Esophagus squamous epithelium (tissue), 4 donors: ENCODE measurements around the gene CHST7.

Experiments
- CTCF ChIP-seq, 6 experiments: fragments of 450-650 bp in 4 of 6; fragments of 200-600 bp in 2 of 6; sonication (generic) in 2 of 6; IDR thresholded peaks; one replicate each; pipeline ENCODE4 v1.5.1; 2016 to 2019; ENCODE audit warnings: antibody characterized with exemption in 6 of 6, mild to moderate bottlenecking in 4 of 6, moderate library complexity in 4 of 6
- POLR2A ChIP-seq, 4 donors: fragments of 450-650 bp; IDR thresholded peaks; one replicate each; pipeline ENCODE4 v1.6.1; 2017; ENCODE audit warnings: antibody characterized with exemption in 4 of 4, mild to moderate bottlenecking in 4 of 4, moderate library complexity in 3 of 4

- no peak for TF ChIP-seq POLR2A (IDR thresholded peaks at IDR 0.05)
- TF ChIP-seq CTCF (IDR thresholded peaks at IDR 0.05): no peak
These were observed 2.0 kb downstream of the CHST7 start for GRCh38 chrX:46575586-46575985.
